Loucy (cell line): Measurements from ENCODE around the gene NPEPL1.

Experiments
- H2AFZ ChIP-seq: fragments of 200-600 bp; sonication (generic); 2 replicates; pipeline ENCODE4 v1.6.0; 2016; ENCODE audit warnings: antibody characterized with exemption, mild to moderate bottlenecking, low read length, moderate library complexity
- H3F3A ChIP-seq: fragments of 200-600 bp; 2 replicates; pipeline ENCODE4 v1.6.0; 2016; ENCODE audit warnings: antibody characterized with exemption, low read depth, mild to moderate bottlenecking
- H3K27me3 ChIP-seq: fragments of 200-600 bp; sonication (generic); 2 replicates; pipeline ENCODE4 v1.6.1; 2014; ENCODE audit warnings: low read length, mild to moderate bottlenecking; ENCODE audit not compliant: insufficient read depth, poor library complexity, severe bottlenecking
- H3K36me3 ChIP-seq: fragments of 200-600 bp; sonication (generic); 2 replicates; pipeline ENCODE4 v1.6.1; 2016; ENCODE audit warnings: low read length; ENCODE audit not compliant: insufficient read depth
- H3K4me1 ChIP-seq: fragments of 200-600 bp; sonication (generic); 2 replicates; pipeline ENCODE4 v1.5.1; 2014; ENCODE audit warnings: low read length, mild to moderate bottlenecking; ENCODE audit not compliant: insufficient read depth, poor library complexity, severe bottlenecking
- H3K4me2 ChIP-seq: fragments of 200-600 bp; sonication (generic); 2 replicates; pipeline ENCODE4 v1.6.0; 2014; ENCODE audit warnings: antibody characterized with exemption, low read length, low read depth, mild to moderate bottlenecking; ENCODE audit not compliant: poor library complexity, severe bottlenecking
- H3K4me3 ChIP-seq: fragments of 200-600 bp; sonication (generic); 2 replicates; pipeline ENCODE4 v1.5.1; 2014; ENCODE audit warnings: low read length, mild to moderate bottlenecking, mixed read lengths; ENCODE audit not compliant: poor library complexity, severe bottlenecking
- H3K79me2 ChIP-seq: fragments of 200-600 bp; sonication (generic); 2 replicates; pipeline ENCODE4 v1.6.1; 2014; ENCODE audit warnings: low read length; ENCODE audit not compliant: insufficient read depth
- H3K9ac ChIP-seq: fragments of 200-600 bp; sonication (generic); 2 replicates; pipeline ENCODE4 v1.6.0; 2014; ENCODE audit warnings: mild to moderate bottlenecking, low read depth, low read length, moderate library complexity; ENCODE audit not compliant: poor library complexity, severe bottlenecking
- H3K9me2 ChIP-seq: fragments of 200-600 bp; sonication (generic); replicated peaks from 2 replicates; pipeline ENCODE4 v1.6.1; 2016; ENCODE audit warnings: low read depth, low read length, mixed read lengths
- H3K9me3 ChIP-seq: fragments of 200-600 bp; sonication (generic); 2 replicates; pipeline ENCODE4 v1.6.1; 2014; ENCODE audit warnings: mild to moderate bottlenecking, antibody characterized with exemption, low read length, low read depth; ENCODE audit not compliant: insufficient read depth
- H4K20me1 ChIP-seq: fragments of 200-600 bp; sonication (generic); 2 replicates; pipeline ENCODE4 v1.6.0; 2014; ENCODE audit warnings: antibody characterized with exemption, low read length, mild to moderate bottlenecking; ENCODE audit not compliant: insufficient read depth, poor library complexity, severe bottlenecking
- EZH2phosphoT487 ChIP-seq: fragments of 200-600 bp; IDR thresholded peaks from 2 replicates; pipeline ENCODE4 v1.6.1; 2018; ENCODE audit warnings: antibody characterized with exemption, mild to moderate bottlenecking, moderate library complexity, borderline replicate concordance
- TF ChIP-seq, protein P1 (sequence below): fragments of 200-600 bp; sonication (generic); conservative IDR thresholded peaks from 2 replicates; pipeline ENCODE4 v1.5.1; 2014; ENCODE audit warnings: mild to moderate bottlenecking, antibody characterized with exemption, low read length

Gene NPEPL1

DNA sequence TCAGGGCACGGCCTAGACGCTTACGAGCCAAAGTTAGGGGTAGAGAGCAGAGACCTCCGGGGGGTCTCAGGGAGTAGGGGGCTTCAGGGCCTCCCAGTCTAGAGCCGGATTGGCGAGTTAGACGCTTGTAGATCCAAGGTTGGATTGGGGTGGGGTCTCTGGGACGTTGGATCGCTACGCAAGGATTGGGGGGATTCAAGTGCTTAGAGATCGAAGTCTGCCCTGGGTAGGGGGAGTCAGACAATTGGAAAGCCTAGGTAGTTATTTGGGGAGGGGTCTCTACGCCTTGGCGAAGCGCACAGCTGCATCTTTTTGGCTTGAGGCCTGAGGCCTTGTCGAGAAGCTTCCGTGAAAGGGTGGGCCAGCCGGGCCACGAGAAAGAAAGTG is 41.0 kb upstream of the NPEPL1 start:
- Histone ChIP-seq H3F3A (no peaks in the 10 kb centered on the region), H3K4me1 (peaks cover 40% of the 10 kb centered on the region), H2AFZ (peak overlapping the region; percentile 55; the same call in 1 of the 2 replicates), H3K9ac (peak overlapping the region; percentile 91), H3K4me2 (peak overlapping the region; percentile 95), H3K27me3 (no peaks in the 10 kb centered on the region), H4K20me1 (peaks cover 48% of the 10 kb centered on the region), H3K9me2 (no peaks in the 10 kb centered on the region), H3K79me2 (peaks cover 55% of the 10 kb centered on the region), H3K4me3 (peak overlapping the region; percentile 91), H3K36me3 (no peaks in the 10 kb centered on the region), H3K9me3 (no peaks in the 10 kb centered on the region)
- TF ChIP-seq, protein P1, sequence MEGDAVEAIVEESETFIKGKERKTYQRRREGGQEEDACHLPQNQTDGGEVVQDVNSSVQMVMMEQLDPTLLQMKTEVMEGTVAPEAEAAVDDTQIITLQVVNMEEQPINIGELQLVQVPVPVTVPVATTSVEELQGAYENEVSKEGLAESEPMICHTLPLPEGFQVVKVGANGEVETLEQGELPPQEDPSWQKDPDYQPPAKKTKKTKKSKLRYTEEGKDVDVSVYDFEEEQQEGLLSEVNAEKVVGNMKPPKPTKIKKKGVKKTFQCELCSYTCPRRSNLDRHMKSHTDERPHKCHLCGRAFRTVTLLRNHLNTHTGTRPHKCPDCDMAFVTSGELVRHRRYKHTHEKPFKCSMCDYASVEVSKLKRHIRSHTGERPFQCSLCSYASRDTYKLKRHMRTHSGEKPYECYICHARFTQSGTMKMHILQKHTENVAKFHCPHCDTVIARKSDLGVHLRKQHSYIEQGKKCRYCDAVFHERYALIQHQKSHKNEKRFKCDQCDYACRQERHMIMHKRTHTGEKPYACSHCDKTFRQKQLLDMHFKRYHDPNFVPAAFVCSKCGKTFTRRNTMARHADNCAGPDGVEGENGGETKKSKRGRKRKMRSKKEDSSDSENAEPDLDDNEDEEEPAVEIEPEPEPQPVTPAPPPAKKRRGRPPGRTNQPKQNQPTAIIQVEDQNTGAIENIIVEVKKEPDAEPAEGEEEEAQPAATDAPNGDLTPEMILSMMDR: no peak
- no peak for TF ChIP-seq EZH2phosphoT487

DNA sequence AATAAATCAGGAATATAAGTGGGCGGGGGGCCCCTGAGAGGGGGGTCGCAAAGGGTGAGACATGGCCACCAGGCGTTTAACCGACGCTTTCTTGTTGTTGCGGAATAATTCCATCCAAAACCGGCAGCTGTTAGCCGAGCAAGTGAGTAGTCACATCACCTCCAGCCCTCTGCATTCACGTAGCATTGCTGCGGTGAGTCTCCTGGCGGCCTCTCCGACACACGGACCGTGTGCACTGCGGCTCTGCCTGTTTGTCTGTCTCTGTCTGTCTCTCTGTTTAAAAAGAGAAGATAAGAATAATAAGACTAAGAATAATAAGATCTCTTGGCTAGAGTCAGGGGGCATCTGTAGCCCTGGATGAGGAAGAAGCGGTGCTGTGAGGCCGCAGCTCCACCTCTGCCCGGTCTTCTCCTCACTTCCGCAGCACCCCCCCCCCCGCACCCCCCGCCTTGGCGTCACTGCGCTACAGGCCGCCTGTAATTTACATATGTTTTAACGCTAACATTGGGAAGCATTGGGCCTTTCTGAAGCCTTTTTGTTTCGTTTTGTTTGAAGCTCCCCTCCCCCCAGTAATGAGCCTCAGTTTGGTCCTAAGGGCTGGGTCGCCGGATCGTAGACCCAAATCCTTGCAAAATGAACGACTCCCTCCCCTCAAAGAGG is 40.5 kb upstream of the NPEPL1 start:
- peaks cover 53% of the 10 kb centered on the region for H4K20me1 ChIP-seq
- H3F3A ChIP-seq: no peaks in the 10 kb centered on the region
- no peaks in the 10 kb centered on the region for H3K27me3 ChIP-seq
- peak overlapping the region; percentile 95 for H3K4me2 ChIP-seq
- H3K4me1 ChIP-seq: peaks cover 44% of the 10 kb centered on the region
- H3K9me3 ChIP-seq: no peaks in the 10 kb centered on the region
- peak overlapping the region; percentile 91 for H3K9ac ChIP-seq
- H2AFZ ChIP-seq: 0 out of 2 replicates have a peak overlapping the region, but pooled peaks have one; percentile 55
- no peaks in the 10 kb centered on the region for H3K9me2 ChIP-seq
- peak overlapping the region; percentile 91 for H3K4me3 ChIP-seq
- H3K79me2 ChIP-seq: peaks cover 60% of the 10 kb centered on the region
- TF ChIP-seq EZH2phosphoT487: no peak
- TF ChIP-seq, protein P1: no peak
- H3K36me3 ChIP-seq: no peaks in the 10 kb centered on the region

DNA sequence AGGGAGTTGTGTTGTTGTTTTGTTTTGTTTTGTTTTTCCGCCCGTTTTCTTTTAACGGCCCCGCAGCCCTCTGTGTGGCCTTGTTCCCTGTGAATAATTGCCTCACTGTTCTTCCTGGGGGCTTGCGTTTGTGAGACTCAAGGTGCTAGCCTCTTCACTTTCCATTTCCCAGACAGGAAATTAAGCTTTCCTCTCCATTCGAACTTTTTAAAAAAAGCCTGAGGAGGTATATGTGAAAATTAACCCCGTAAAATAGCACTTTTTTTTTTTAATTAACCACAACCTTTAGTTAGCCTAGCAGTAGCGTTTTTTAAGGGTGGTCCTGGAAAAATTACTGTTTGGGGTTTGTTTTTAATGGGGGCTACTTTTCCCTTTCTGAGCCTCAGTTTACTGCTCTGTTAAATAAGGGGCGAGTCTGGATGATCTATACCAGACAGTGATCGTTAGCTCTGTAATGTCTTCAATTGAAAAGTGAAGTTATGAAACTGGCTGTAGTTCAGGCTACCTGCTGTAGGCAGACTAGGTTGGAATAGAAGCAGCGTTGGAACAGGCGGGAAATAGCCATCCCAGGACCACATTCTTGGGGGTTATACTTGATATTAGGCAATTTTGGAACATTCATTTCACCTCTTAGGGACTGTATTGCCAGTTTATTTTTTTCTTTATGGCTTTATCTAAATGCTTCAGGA is 39.9 kb upstream of the NPEPL1 start:
- Histone ChIP-seq H3K79me2 (peaks cover 67% of the 10 kb centered on the region), H2AFZ (0 out of 2 replicates have a peak overlapping the region, but pooled peaks have one; percentile 55), H3K27me3 (no peaks in the 10 kb centered on the region), H3F3A (no peaks in the 10 kb centered on the region), H3K9me2 (no peaks in the 10 kb centered on the region), H4K20me1 (peaks cover 60% of the 10 kb centered on the region), H3K36me3 (no peaks in the 10 kb centered on the region), H3K4me3 (peak overlapping the region; percentile 91), H3K9me3 (no peaks in the 10 kb centered on the region), H3K4me2 (peak overlapping the region; percentile 95), H3K9ac (peak overlapping the region; percentile 91), H3K4me1 (peaks cover 51% of the 10 kb centered on the region)
- TF ChIP-seq EZH2phosphoT487: no peak
- TF ChIP-seq, protein P1: no peak
